ENCODE data around the gene UGGT2. TPM values are rescaled to one million over a fixed set of nuclear protein-coding genes. Genes with fewer than 3 reads are reported as not detected.

UGGT2 gene
- total RNA-seq, 4 donors from 2014 or later: 20.5 to 48.6 (median 30.6) TPM

DNA sequence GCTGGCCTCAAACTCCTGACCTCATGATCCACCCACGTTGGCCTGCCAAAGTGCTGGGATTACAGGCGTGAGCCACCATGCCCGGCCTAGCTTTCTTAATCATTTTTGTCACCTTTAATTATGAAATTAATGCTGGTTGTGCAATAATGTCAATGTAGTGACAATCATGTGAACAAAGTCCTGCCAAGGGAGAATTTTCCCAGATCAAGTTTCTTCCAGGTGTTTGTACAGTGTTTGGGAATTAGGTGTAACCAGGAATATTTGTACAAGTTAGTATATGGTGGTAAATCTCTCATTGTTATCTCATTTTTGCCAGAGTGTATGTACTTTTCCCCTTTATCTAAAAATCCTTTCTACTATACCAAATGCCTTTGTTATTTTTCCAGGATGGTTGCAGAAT is 171.1 kb downstream of the UGGT2 start:
- Histone ChIP-seq H3K27me3 (no peaks in the 10 kb centered on the region), H3K4me1 (no peaks in the 10 kb centered on the region), H3K27ac (replicated peaks in 1 of 4) (no peak overlapping the region), H3K36me3 (peaks cover 5 to 53% (median 22%) of the 10 kb centered on the region in 4 donors), H3K4me3 (no peak overlapping the region), H3K9me3 (no peaks in the 10 kb centered on the region)
- TF ChIP-seq EP300 (IDR thresholded peaks at IDR 0.05) (no peak), POLR2AphosphoS5 (IDR thresholded peaks at IDR 0.05) (no peak), POLR2A (IDR thresholded peaks at IDR 0.05; ENCODE audit: low read depth) (no peak)
- TF ChIP-seq, protein P1, sequence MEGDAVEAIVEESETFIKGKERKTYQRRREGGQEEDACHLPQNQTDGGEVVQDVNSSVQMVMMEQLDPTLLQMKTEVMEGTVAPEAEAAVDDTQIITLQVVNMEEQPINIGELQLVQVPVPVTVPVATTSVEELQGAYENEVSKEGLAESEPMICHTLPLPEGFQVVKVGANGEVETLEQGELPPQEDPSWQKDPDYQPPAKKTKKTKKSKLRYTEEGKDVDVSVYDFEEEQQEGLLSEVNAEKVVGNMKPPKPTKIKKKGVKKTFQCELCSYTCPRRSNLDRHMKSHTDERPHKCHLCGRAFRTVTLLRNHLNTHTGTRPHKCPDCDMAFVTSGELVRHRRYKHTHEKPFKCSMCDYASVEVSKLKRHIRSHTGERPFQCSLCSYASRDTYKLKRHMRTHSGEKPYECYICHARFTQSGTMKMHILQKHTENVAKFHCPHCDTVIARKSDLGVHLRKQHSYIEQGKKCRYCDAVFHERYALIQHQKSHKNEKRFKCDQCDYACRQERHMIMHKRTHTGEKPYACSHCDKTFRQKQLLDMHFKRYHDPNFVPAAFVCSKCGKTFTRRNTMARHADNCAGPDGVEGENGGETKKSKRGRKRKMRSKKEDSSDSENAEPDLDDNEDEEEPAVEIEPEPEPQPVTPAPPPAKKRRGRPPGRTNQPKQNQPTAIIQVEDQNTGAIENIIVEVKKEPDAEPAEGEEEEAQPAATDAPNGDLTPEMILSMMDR (IDR thresholded peaks at IDR 0.05): no peak
- DNase-seq (ENCODE audit: extremely low spot score): no peak
- WGBS: 85% methylated on average over 3 of the region's 3 CpGs
- intact Hi-C loops (cut with DNase I): no loop called here

GRCh38 chr13:95880331-95880730 is 172.9 kb downstream of the UGGT2 start:
- TF ChIP-seq EP300 (IDR thresholded peaks at IDR 0.05) (no peak), POLR2AphosphoS5 (IDR thresholded peaks at IDR 0.05) (no peak), POLR2A (IDR thresholded peaks at IDR 0.05; ENCODE audit: low read depth) (no peak)
- TF ChIP-seq, protein P1 (IDR thresholded peaks at IDR 0.05): no peak
- no peak for DNase-seq (ENCODE audit: extremely low spot score)
- intact Hi-C loops (cut with DNase I): no loop called here
- H3K27me3 ChIP-seq: no peaks in the 10 kb centered on the region
- H3K36me3 ChIP-seq: peaks cover 6 to 58% (median 29%) of the 10 kb centered on the region in 4 donors
- no peaks in the 10 kb centered on the region for H3K4me1 ChIP-seq
- WGBS: 89% methylated on average over 1 of the region's 1 CpG
- no peak overlapping the region for H3K4me3 ChIP-seq
- H3K27ac ChIP-seq (replicated peaks in 1 of 4): no peak overlapping the region
- H3K9me3 ChIP-seq: no peaks in the 10 kb centered on the region

- intact Hi-C loops (cut with DNase I): no loop called here
- Histone ChIP-seq H3K4me1 (no peaks in the 10 kb centered on the region), H3K4me3 (no peak overlapping the region), H3K27me3 (no peaks in the 10 kb centered on the region), H3K9me3 (no peaks in the 10 kb centered on the region), H3K36me3 (peaks cover 9 to 68% (median 20%) of the 10 kb centered on the region in 4 donors), H3K27ac (replicated peaks in 1 of 4) (no peak overlapping the region)
- DNase-seq (ENCODE audit: extremely low spot score): no peak
- 91% methylated on average over 2 of the region's 2 CpGs for WGBS
- TF ChIP-seq POLR2A (IDR thresholded peaks at IDR 0.05; ENCODE audit: low read depth) (no peak), EP300 (IDR thresholded peaks at IDR 0.05) (no peak), POLR2AphosphoS5 (IDR thresholded peaks at IDR 0.05) (no peak)
- TF ChIP-seq, protein P1 (IDR thresholded peaks at IDR 0.05): no peak
These were observed 178.9 kb downstream of the UGGT2 start for GRCh38 chr13:95874286-95874685.

DNA sequence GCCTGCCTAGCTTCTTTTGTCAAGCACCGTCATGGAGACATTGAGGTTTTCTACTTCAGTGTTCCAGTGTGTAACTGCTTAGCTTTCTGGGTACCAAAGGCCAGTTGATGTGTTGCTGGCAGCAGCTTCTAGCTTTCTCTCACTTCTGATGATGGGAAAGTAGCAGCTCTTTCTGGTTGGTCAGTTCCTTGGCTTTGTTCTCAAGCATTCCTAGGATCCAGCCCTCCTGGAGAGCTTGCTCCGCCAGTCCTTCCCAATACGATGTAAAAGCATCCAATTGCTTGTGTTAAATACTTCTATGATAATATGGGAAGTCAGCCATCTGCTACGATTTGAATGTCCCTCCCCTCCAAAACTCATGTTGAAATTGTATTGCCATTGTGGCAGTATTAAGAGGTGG is 182.8 kb downstream of the UGGT2 start:
- Histone ChIP-seq H3K36me3 (peaks cover 4 to 46% (median 10%) of the 10 kb centered on the region in 4 donors), H3K27me3 (no peaks in the 10 kb centered on the region), H3K4me1 (no peaks in the 10 kb centered on the region), H3K27ac (replicated peaks in 1 of 4) (no peak overlapping the region), H3K9me3 (no peaks in the 10 kb centered on the region), H3K4me3 (no peak overlapping the region)
- 97% methylated on average over 4 of the region's 4 CpGs for WGBS
- intact Hi-C loops (cut with DNase I): no loop called here
- no peak for DNase-seq (ENCODE audit: extremely low spot score)
- TF ChIP-seq EP300 (IDR thresholded peaks at IDR 0.05) (no peak), POLR2AphosphoS5 (IDR thresholded peaks at IDR 0.05) (no peak), POLR2A (IDR thresholded peaks at IDR 0.05; ENCODE audit: low read depth) (no peak)
- TF ChIP-seq, protein P1 (IDR thresholded peaks at IDR 0.05): no peak

GRCh38 chr13:95865080-95865615 is 188.1 kb downstream of the UGGT2 start:
- 95% methylated on average over 5 of the region's 5 CpGs for WGBS
- H3K27me3 ChIP-seq: no peaks in the 10 kb centered on the region
- no peak overlapping the region for H3K4me3 ChIP-seq
- no peak for TF ChIP-seq EP300 (IDR thresholded peaks at IDR 0.05)
- no peak for TF ChIP-seq POLR2AphosphoS5 (IDR thresholded peaks at IDR 0.05)
- TF ChIP-seq POLR2A (IDR thresholded peaks at IDR 0.05; ENCODE audit: low read depth): no peak
- TF ChIP-seq, protein P1 (IDR thresholded peaks at IDR 0.05): no peak
- no peaks in the 10 kb centered on the region for H3K9me3 ChIP-seq
- H3K27ac ChIP-seq (replicated peaks in 1 of 4): no peak overlapping the region
- peaks cover 0 to 35% (median under 1%) of the 10 kb centered on the region in 4 donors for H3K36me3 ChIP-seq
- H3K4me1 ChIP-seq: no peaks in the 10 kb centered on the region
- DNase-seq (ENCODE audit: extremely low spot score): no peak
- intact Hi-C loops (cut with DNase I): no loop called here

All from esophagus muscularis mucosa (tissue), 4 donors.